Measurements from ENCODE around the gene KCNH2. TPM values are rescaled to one million over a fixed set of nuclear protein-coding genes. Genes with fewer than 3 reads are reported as not detected.

The KCNH2 gene
- total RNA-seq, 2 donors from 2014 or later: 1.1 to 1.9 TPM

DNA sequence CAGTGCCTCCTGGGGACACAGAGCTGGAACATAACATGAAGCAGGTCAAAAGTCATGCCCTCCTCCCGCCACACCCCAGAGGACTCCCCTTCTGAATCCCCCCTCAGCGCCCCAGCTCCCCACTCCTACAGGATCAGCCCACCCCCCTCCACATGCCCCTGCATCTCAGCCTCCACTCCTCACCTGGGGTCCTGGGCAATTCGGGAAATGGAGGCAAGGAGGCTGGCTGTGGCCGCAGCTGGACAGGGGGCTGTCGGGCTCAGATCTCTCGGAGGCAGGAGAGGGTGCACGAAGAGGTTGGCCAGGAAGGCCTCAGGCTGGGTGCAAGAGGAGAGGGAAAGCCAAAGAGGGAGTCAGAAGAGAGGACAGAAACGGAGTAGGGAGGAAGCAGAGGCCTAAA, 38.4 kb upstream of the KCNH2 start:
- Histone ChIP-seq H3K4me1 (ENCODE audit: control insufficient read depth, insufficient read depth, low read length) (no peaks in the 10 kb centered on the region), H3K9me3 (ENCODE audit: control insufficient read depth, low read length) (no peaks in the 10 kb centered on the region), H3K4me3 (ENCODE audit: low read length) (no peak overlapping the region), H3K27ac (ENCODE audit: low read depth, low read length) (no peak overlapping the region), H3K27me3 (ENCODE audit: control insufficient read depth, insufficient read depth, low read length, poor library complexity, severe bottlenecking) (peaks cover 46% of the 10 kb centered on the region), H3K36me3 (ENCODE audit: control insufficient read depth, insufficient read depth, low read length) (no peaks in the 10 kb centered on the region), H3K9ac (ENCODE audit: extremely low read depth, low read length, poor library complexity, severe bottlenecking) (no peak overlapping the region)
- Mint-ChIP-seq H3K4me3 (no peak overlapping the region), H3K36me3 (ENCODE audit: low read depth) (no peaks in the 10 kb centered on the region), H3K27me3 (ENCODE audit: insufficient read depth) (peaks cover 95% of the 10 kb centered on the region), H3K27ac (no peak overlapping the region), H3K9me3 (peaks cover 3% of the 10 kb centered on the region), H3K4me1 (peaks cover 24% of the 10 kb centered on the region)
- no peak for DNase-seq
- TF ChIP-seq, protein P1, sequence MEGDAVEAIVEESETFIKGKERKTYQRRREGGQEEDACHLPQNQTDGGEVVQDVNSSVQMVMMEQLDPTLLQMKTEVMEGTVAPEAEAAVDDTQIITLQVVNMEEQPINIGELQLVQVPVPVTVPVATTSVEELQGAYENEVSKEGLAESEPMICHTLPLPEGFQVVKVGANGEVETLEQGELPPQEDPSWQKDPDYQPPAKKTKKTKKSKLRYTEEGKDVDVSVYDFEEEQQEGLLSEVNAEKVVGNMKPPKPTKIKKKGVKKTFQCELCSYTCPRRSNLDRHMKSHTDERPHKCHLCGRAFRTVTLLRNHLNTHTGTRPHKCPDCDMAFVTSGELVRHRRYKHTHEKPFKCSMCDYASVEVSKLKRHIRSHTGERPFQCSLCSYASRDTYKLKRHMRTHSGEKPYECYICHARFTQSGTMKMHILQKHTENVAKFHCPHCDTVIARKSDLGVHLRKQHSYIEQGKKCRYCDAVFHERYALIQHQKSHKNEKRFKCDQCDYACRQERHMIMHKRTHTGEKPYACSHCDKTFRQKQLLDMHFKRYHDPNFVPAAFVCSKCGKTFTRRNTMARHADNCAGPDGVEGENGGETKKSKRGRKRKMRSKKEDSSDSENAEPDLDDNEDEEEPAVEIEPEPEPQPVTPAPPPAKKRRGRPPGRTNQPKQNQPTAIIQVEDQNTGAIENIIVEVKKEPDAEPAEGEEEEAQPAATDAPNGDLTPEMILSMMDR (conservative IDR thresholded peaks at IDR 0.05): no peak
- 91% methylated on average over 6 to 8 of the region's 8 CpGs for WGBS, 2 experiments (ENCODE audit: insufficient coverage in 1 of 2, insufficient read length in 1 of 2)

DNA sequence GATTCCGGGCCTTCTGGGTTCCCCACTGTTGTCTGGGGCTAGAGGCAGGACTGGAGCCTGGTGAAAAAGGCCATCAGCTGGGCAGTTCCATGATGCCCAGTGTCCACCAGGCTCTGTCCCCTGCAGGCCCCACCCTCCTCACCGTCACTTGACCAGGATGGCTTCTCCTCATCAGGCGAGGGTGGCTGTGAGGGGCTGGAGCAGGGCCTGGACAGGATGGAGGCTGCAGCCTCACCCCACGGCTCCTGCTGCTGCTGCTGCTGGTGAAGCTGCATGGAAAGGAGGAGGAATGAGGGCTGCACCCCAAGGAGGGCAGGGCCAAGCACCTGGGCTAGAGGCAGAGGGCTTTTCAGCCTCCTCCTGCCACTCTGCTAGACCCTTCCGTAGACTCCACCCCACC, 37.8 kb upstream of the KCNH2 start:
- Histone ChIP-seq H3K4me1 (ENCODE audit: control insufficient read depth, insufficient read depth, low read length) (no peaks in the 10 kb centered on the region), H3K9me3 (ENCODE audit: control insufficient read depth, low read length) (no peaks in the 10 kb centered on the region), H3K27me3 (ENCODE audit: control insufficient read depth, insufficient read depth, low read length, poor library complexity, severe bottlenecking) (peaks cover 45% of the 10 kb centered on the region), H3K27ac (ENCODE audit: low read depth, low read length) (no peak overlapping the region), H3K9ac (ENCODE audit: extremely low read depth, low read length, poor library complexity, severe bottlenecking) (no peak overlapping the region), H3K36me3 (ENCODE audit: control insufficient read depth, insufficient read depth, low read length) (no peaks in the 10 kb centered on the region), H3K4me3 (ENCODE audit: low read length) (no peak overlapping the region)
- Mint-ChIP-seq H3K27ac (no peak overlapping the region), H3K9me3 (peaks cover 3% of the 10 kb centered on the region), H3K4me1 (peaks cover 24% of the 10 kb centered on the region), H3K27me3 (ENCODE audit: insufficient read depth) (peaks cover 91% of the 10 kb centered on the region), H3K4me3 (no peak overlapping the region), H3K36me3 (ENCODE audit: low read depth) (no peaks in the 10 kb centered on the region)
- no peak for DNase-seq
- TF ChIP-seq, protein P1 (conservative IDR thresholded peaks at IDR 0.05): no peak
- WGBS, 2 experiments (ENCODE audit: insufficient coverage in 1 of 2, insufficient read length in 1 of 2): 87 to 100% methylated on average over 2 to 5 of the region's 5 CpGs

DNA sequence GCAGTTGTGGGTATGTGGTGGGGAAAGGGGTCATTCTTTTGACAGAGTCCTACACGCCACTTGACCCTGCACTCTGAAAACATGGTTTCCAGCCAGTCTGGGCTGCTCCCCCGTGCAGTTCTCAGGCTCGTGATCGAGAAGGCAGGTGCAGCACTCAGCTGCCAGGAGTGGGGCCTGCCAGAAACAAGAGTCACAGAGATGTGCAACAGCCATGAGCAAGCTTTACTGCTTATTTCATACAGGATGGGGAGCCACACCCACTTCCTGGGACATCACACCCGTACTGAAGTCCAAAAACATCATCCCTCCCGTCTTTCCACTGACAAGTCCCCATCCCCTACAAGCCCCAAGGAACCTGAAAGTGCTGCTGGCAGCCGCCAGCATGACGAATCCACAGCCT, 36.8 kb upstream of the KCNH2 start:
- no peak for DNase-seq
- Histone ChIP-seq H3K4me3 (ENCODE audit: low read length) (no peak overlapping the region), H3K9me3 (ENCODE audit: control insufficient read depth, low read length) (no peaks in the 10 kb centered on the region), H3K36me3 (ENCODE audit: control insufficient read depth, insufficient read depth, low read length) (no peaks in the 10 kb centered on the region), H3K27me3 (ENCODE audit: control insufficient read depth, insufficient read depth, low read length, poor library complexity, severe bottlenecking) (peaks cover 34% of the 10 kb centered on the region), H3K9ac (ENCODE audit: extremely low read depth, low read length, poor library complexity, severe bottlenecking) (no peak overlapping the region), H3K4me1 (ENCODE audit: control insufficient read depth, insufficient read depth, low read length) (peaks cover 6% of the 10 kb centered on the region), H3K27ac (ENCODE audit: low read depth, low read length) (no peak overlapping the region)
- Mint-ChIP-seq H3K36me3 (ENCODE audit: low read depth) (no peaks in the 10 kb centered on the region), H3K4me3 (no peak overlapping the region), H3K4me1 (peaks cover 21% of the 10 kb centered on the region), H3K9me3 (peaks cover 3% of the 10 kb centered on the region), H3K27me3 (ENCODE audit: insufficient read depth) (peaks cover 86% of the 10 kb centered on the region), H3K27ac (no peak overlapping the region)
- TF ChIP-seq, protein P1 (conservative IDR thresholded peaks at IDR 0.05): no peak
- 90 to 91% methylated on average over 8 of the region's 8 CpGs for WGBS, 2 experiments (ENCODE audit: insufficient coverage in 1 of 2, insufficient read length in 1 of 2)

Measured in endodermal cell (in vitro differentiated cells).